Liver (tissue), 9 donors: ENCODE measurements around the gene HES5. TPM values are rescaled to one million over a fixed set of nuclear protein-coding genes. Genes with fewer than 3 reads are reported as not detected.

Experiments
- DNase-seq: peaks from one replicate; pipeline ENCODE4 v3.0.0-alpha.2; 2017; ENCODE audit warnings: low spot score
- H3K27ac ChIP-seq, 2 donors: one replicate each; pipeline ENCODE4 v1.7.0; 2013; ENCODE audit warnings: inconsistent platforms in 2 of 2, low read length in 2 of 2, control low read depth in 1 of 2, low read depth in 1 of 2, mild to moderate bottlenecking in 1 of 2
- H3K27me3 ChIP-seq, 4 donors: one replicate each; pipeline versions ENCODE4 v1.6.1 to v1.7.0; 2013; ENCODE audit warnings: low read length in 3 of 4, inconsistent platforms in 1 of 4, mild to moderate bottlenecking in 1 of 4, moderate library complexity in 1 of 4; ENCODE audit not compliant: control insufficient read depth in 4 of 4, insufficient read depth in 4 of 4
- H3K36me3 ChIP-seq, 4 donors: one replicate each; pipeline versions ENCODE4 v1.6.1 to v1.7.0; 2013; ENCODE audit warnings: low read length in 3 of 4, mild to moderate bottlenecking in 3 of 4, low read depth in 1 of 4, moderate library complexity in 1 of 4; ENCODE audit not compliant: control insufficient read depth in 4 of 4, insufficient read depth in 3 of 4
- H3K4me1 ChIP-seq, 4 donors: one replicate each; pipeline versions ENCODE4 v1.6.1 to v1.7.0; 2013; ENCODE audit warnings: low read length in 3 of 4, mild to moderate bottlenecking in 3 of 4, moderate library complexity in 1 of 4; ENCODE audit not compliant: control insufficient read depth in 4 of 4, insufficient read depth in 4 of 4
- H3K4me3 ChIP-seq, 3 donors: one replicate each; pipeline versions ENCODE4 v1.6.1 to v1.7.0; 2013; ENCODE audit warnings: low read length in 3 of 3, control low read depth in 1 of 3, low read depth in 1 of 3, mild to moderate bottlenecking in 1 of 3
- H3K9ac ChIP-seq, 2 donors: one replicate each; pipeline ENCODE4 v1.7.0; 2013; ENCODE audit warnings: low read length in 2 of 2, mild to moderate bottlenecking in 2 of 2, moderate library complexity in 2 of 2, control low read depth in 1 of 2, low read depth in 1 of 2
- H3K9me3 ChIP-seq, 4 donors: one replicate each; pipeline versions ENCODE4 v1.6.1 to v1.7.0; 2013; ENCODE audit warnings: low read length in 3 of 4; ENCODE audit not compliant: control insufficient read depth in 4 of 4
- ATF3 ChIP-seq: IDR thresholded peaks from 2 replicates; pipeline ENCODE4 v1.6.1; 2016; ENCODE audit warnings: antibody characterized with exemption
- CTCF ChIP-seq: fragments of 150-350 bp; IDR thresholded peaks from 2 replicates; pipeline ENCODE4 v1.5.1; 2017; ENCODE audit warnings: improper control_type of control experiment, low read depth, low read length; ENCODE audit not compliant: missing input control
- EGR1 ChIP-seq, 2 donors: IDR thresholded peaks; 2 replicates each; pipeline ENCODE4 v1.6.1; 2016 to 2018; ENCODE audit warnings: antibody characterized with exemption in 2 of 2, low read depth in 2 of 2
- FOXA1 ChIP-seq: IDR thresholded peaks from 2 replicates; pipeline ENCODE4 v1.6.1; 2016; ENCODE audit warnings: antibody characterized with exemption
- FOXA2 ChIP-seq: IDR thresholded peaks from 2 replicates; pipeline ENCODE4 v1.6.1; 2016; ENCODE audit warnings: antibody characterized with exemption
- GABPA ChIP-seq, 2 donors: IDR thresholded peaks in 1 of 2; conservative IDR thresholded peaks in 1 of 2; 2 replicates each; pipeline ENCODE4 v1.6.1; 2016; ENCODE audit warnings: antibody characterized with exemption in 2 of 2, mild to moderate bottlenecking in 1 of 2, moderate library complexity in 1 of 2
- HNF4A ChIP-seq, 2 donors: conservative IDR thresholded peaks; 2 replicates each; pipeline ENCODE4 v1.6.1; 2016; ENCODE audit warnings: antibody characterized with exemption in 2 of 2, mild to moderate bottlenecking in 2 of 2
- HNF4G ChIP-seq: IDR thresholded peaks from 2 replicates; pipeline ENCODE4 v1.6.1; 2016; ENCODE audit warnings: antibody characterized with exemption
- JUND ChIP-seq, 2 donors: IDR thresholded peaks; 2 replicates each; pipeline ENCODE4 v1.6.1; 2016; ENCODE audit warnings: antibody characterized with exemption in 2 of 2
- MAX ChIP-seq: IDR thresholded peaks from 2 replicates; pipeline ENCODE4 v1.6.1; 2016; ENCODE audit warnings: antibody characterized with exemption
- NR2F2 ChIP-seq: IDR thresholded peaks from 2 replicates; pipeline ENCODE4 v1.6.1; 2016; ENCODE audit warnings: antibody characterized with exemption
- RAD21 ChIP-seq, 2 donors: IDR thresholded peaks; 2 replicates each; pipeline ENCODE4 v1.6.1; 2016; ENCODE audit warnings: antibody characterized with exemption in 2 of 2, mild to moderate bottlenecking in 2 of 2
- REST ChIP-seq: IDR thresholded peaks from 2 replicates; pipeline ENCODE4 v1.6.1; 2016; ENCODE audit warnings: antibody characterized with exemption, mild to moderate bottlenecking
- RXRA ChIP-seq, 2 donors: IDR thresholded peaks; 2 replicates each; pipeline ENCODE4 v1.6.1; 2017 to 2018; ENCODE audit warnings: antibody characterized with exemption in 2 of 2, mild to moderate bottlenecking in 1 of 2
- SP1 ChIP-seq: IDR thresholded peaks from 2 replicates; pipeline ENCODE4 v1.6.1; 2018; ENCODE audit warnings: antibody characterized with exemption, mild to moderate bottlenecking
- YY1 ChIP-seq: IDR thresholded peaks from 2 replicates; pipeline ENCODE4 v1.6.1; 2016; ENCODE audit warnings: antibody characterized with exemption, mild to moderate bottlenecking
- ZBTB33 ChIP-seq: IDR thresholded peaks from 2 replicates; pipeline ENCODE4 v1.6.1; 2016; ENCODE audit warnings: antibody characterized with exemption
- WGBS: extraction: QIAGEN DNeasy Blood & Tissue Kit; methylation state at CpG from one replicate; pipeline ENCODE4 v1.1.7; 2013; 5-methylcytosine and 5-hydroxymethylcytosine counted together
- polyA plus RNA-seq, 2 donors: library from polyadenylated mRNA; stranded (reverse) in 1 of 2; unstranded in 1 of 2; fragments of 200-250 nt in 1 of 2; fragments of >200 nt in 1 of 2; fragmentation: Nextera tagmentation in 1 of 2; extraction: Ambion mirVana in 1 of 2; gene quantifications; one replicate each; pipeline versions ENCODE4 v1.2.1 to v1.2.3, GENCODE V29; 2013 to 2015
- total RNA-seq, 2 donors: library from RNA; depleted of rRNA; stranded (reverse); fragments of >200 nt; gene quantifications; one replicate each; pipeline ENCODE4 v1.2.3, GENCODE V29; 2014
- donor health status: healthy.
- donor health status: healthy.
- donor health status: healthy.
- donor health status: healthy.
- donor health status: healthy.

HES5 gene
- total and polyA plus RNA-seq, 4 donors, result 0.08 to 0.93 TPM; not detected in 2

- no peak for TF ChIP-seq RXRA (IDR thresholded peaks at IDR 0.05)
- TF ChIP-seq FOXA1, result no peak
- TF ChIP-seq YY1, result no peak
- no peak for TF ChIP-seq SP1
- no peak for TF ChIP-seq ATF3
- TF ChIP-seq HNF4A (conservative IDR thresholded peaks at IDR 0.05), result no peak
- no peak for TF ChIP-seq REST
- TF ChIP-seq GABPA (IDR thresholded peaks at IDR 0.05 in 1 of 2, conservative IDR thresholded peaks at IDR 0.05 in 1 of 2), result no peak
- TF ChIP-seq RAD21 (IDR thresholded peaks at IDR 0.05), result no peak
- no peak for TF ChIP-seq FOXA2
- TF ChIP-seq NR2F2, result no peak
- Histone ChIP-seq H3K27ac (no peak overlapping the region), H3K9me3 (no peaks in the 10 kb centered on the region), H3K4me1 (peaks cover 0 to 23% (median 15%) of the 10 kb centered on the region in 4 donors), H3K4me3 (no peak overlapping the region), H3K36me3 (peaks cover 7 to 26% (median 13%) of the 10 kb centered on the region in 4 donors), H3K27me3 (no peaks in the 10 kb centered on the region), H3K9ac (no peak overlapping the region)
- 60% methylated on average over 21 of the region's 21 CpGs for WGBS
- DNase-seq, result no peak
Measured at GRCh38 chr1:2505461-2505994, 24.5 kb downstream of the HES5 start.

- Histone ChIP-seq H3K4me3 (no peak overlapping the region), H3K27me3 (no peaks in the 10 kb centered on the region), H3K27ac (no peak overlapping the region), H3K9me3 (no peaks in the 10 kb centered on the region), H3K9ac (no peak overlapping the region), H3K36me3 (peaks cover 7 to 20% (median 12%) of the 10 kb centered on the region in 4 donors), H3K4me1 (peaks cover 0 to 17% (median 9%) of the 10 kb centered on the region in 4 donors)
- DNase-seq, result no peak
- no peak for TF ChIP-seq NR2F2
- TF ChIP-seq FOXA2, result no peak
- TF ChIP-seq CTCF, result no peak
- no peak for TF ChIP-seq YY1
- TF ChIP-seq EGR1 (IDR thresholded peaks at IDR 0.05; ENCODE audit: low read depth in 2 of 2), result no peak
- no peak for TF ChIP-seq JUND (IDR thresholded peaks at IDR 0.05)
- no peak for TF ChIP-seq RXRA (IDR thresholded peaks at IDR 0.05)
- TF ChIP-seq GABPA (IDR thresholded peaks at IDR 0.05 in 1 of 2, conservative IDR thresholded peaks at IDR 0.05 in 1 of 2), result no peak
- TF ChIP-seq HNF4G, result no peak
- TF ChIP-seq ATF3, result no peak
- TF ChIP-seq SP1, result no peak
- no peak for TF ChIP-seq MAX
- no peak for TF ChIP-seq ZBTB33
- no peak for TF ChIP-seq FOXA1
- 55% methylated on average over 22 of the region's 22 CpGs for WGBS
Measured at GRCh38 chr1:2504949-2505272, 25.2 kb downstream of the HES5 start.
